ENCODE results near the gene ATP10A. TPM values are rescaled to one million over a fixed set of nuclear protein-coding genes. Genes with fewer than 3 reads are reported as not detected.
A peak's percentile ranks its signal among the peaks of the same experiment; 100 is the strongest.

ATP10A gene
- total RNA-seq, 6 experiments from 2014 or later, result 31.0 to 39.5 (median 33.9) TPM

DNA sequence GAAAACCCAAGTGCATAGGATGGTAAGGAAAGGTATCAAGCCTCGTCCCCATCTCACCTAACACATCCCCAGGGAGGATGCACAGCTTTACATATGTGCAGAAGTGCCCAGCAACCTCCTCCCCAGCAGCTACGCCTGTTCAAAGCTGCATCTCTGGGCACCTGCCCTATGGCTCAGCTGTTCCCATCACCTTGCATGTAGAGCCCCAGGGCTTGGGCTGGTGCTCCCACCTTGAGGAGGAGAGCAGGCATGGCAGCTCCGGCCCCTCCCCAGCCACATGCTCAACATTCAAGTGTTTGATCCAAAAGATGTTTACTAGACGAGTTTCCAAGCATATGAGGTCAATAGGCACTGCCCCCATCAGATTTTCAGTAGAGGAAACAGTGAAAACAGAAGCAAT is 173.5 kb downstream of the ATP10A start:
- H3K27ac Mint-ChIP-seq, result peak overlapping the region; percentile 49; the same call in 1 of the 2 replicates

GRCh38 chr15:25688166-25688565 is 175.0 kb downstream of the ATP10A start:
- Mint-ChIP-seq H3K27me3 (ENCODE audit: insufficient read depth) (no peaks in the 10 kb centered on the region; the same call in 1 of the 2 replicates), H3K36me3 (ENCODE audit: low read depth) (peaks cover 29% of the 10 kb centered on the region), H3K9me3 (no peaks in the 10 kb centered on the region; the same call in 1 of the 2 replicates), H3K27ac (no peak overlapping the region), H3K4me3 (no peak overlapping the region), H3K4me1 (ENCODE audit: low read depth) (peaks cover 56% of the 10 kb centered on the region)
- DNase-seq, result no peak
- TF ChIP-seq, protein P1, sequence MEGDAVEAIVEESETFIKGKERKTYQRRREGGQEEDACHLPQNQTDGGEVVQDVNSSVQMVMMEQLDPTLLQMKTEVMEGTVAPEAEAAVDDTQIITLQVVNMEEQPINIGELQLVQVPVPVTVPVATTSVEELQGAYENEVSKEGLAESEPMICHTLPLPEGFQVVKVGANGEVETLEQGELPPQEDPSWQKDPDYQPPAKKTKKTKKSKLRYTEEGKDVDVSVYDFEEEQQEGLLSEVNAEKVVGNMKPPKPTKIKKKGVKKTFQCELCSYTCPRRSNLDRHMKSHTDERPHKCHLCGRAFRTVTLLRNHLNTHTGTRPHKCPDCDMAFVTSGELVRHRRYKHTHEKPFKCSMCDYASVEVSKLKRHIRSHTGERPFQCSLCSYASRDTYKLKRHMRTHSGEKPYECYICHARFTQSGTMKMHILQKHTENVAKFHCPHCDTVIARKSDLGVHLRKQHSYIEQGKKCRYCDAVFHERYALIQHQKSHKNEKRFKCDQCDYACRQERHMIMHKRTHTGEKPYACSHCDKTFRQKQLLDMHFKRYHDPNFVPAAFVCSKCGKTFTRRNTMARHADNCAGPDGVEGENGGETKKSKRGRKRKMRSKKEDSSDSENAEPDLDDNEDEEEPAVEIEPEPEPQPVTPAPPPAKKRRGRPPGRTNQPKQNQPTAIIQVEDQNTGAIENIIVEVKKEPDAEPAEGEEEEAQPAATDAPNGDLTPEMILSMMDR (IDR thresholded peaks at IDR 0.05), result no peak

More for the DNA sequence above, 173.5 kb downstream of the ATP10A start:
- H3K4me1 Mint-ChIP-seq (ENCODE audit: low read depth), result peaks cover 46% of the 10 kb centered on the region
- DNase-seq, result no peak
- H3K4me3 Mint-ChIP-seq, result no peak overlapping the region
- H3K27me3 Mint-ChIP-seq (ENCODE audit: insufficient read depth), result no peaks in the 10 kb centered on the region; the same call in 1 of the 2 replicates
- no peaks in the 10 kb centered on the region for H3K9me3 Mint-ChIP-seq
- H3K36me3 Mint-ChIP-seq (ENCODE audit: low read depth), result peaks cover 21% of the 10 kb centered on the region
- TF ChIP-seq, protein P1 (IDR thresholded peaks at IDR 0.05), result no peak

- Mint-ChIP-seq H3K4me3 (no peak overlapping the region), H3K4me1 (ENCODE audit: low read depth) (peaks cover 58% of the 10 kb centered on the region), H3K27ac (no peak overlapping the region), H3K27me3 (ENCODE audit: insufficient read depth) (no peaks in the 10 kb centered on the region; the same call in 1 of the 2 replicates), H3K36me3 (ENCODE audit: low read depth) (peaks cover 33% of the 10 kb centered on the region), H3K9me3 (no peaks in the 10 kb centered on the region; the same call in 1 of the 2 replicates)
- TF ChIP-seq, protein P1 (IDR thresholded peaks at IDR 0.05), result no peak
- DNase-seq, result no peak
Measured at GRCh38 chr15:25687689-25688088, 175.4 kb downstream of the ATP10A start.

DNA sequence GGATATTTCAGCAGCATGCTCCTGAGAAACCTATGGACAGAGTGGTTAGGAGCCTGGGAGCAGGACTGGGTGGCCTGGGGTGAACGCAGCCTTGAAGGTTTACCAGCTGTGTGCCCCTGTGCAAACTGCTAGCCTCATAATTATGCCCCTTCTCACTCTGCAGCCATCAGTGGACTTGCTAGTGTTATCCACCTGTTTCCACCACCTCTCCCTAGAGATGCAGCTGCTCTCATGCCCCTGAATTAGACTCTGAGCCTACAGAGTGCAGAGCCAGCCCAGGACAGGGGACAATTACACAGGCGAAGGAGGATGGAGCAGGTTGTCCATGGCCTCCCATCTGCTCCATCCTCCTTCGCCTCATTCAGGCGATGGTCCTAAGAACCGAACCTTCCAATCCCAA is 175.9 kb downstream of the ATP10A start:
- Mint-ChIP-seq H3K36me3 (ENCODE audit: low read depth) (peaks cover 30% of the 10 kb centered on the region), H3K4me1 (ENCODE audit: low read depth) (peaks cover 54% of the 10 kb centered on the region)

GRCh38 chr15:25686780-25687179 is 176.3 kb downstream of the ATP10A start:
- Mint-ChIP-seq H3K4me3 (no peak overlapping the region), H3K36me3 (ENCODE audit: low read depth) (peaks cover 32% of the 10 kb centered on the region), H3K27ac (no peak overlapping the region), H3K27me3 (ENCODE audit: insufficient read depth) (no peaks in the 10 kb centered on the region; the same call in 1 of the 2 replicates), H3K4me1 (ENCODE audit: low read depth) (peaks cover 49% of the 10 kb centered on the region), H3K9me3 (no peaks in the 10 kb centered on the region; the same call in 1 of the 2 replicates)
- DNase-seq, result no peak
- TF ChIP-seq, protein P1 (IDR thresholded peaks at IDR 0.05), result no peak

More for the DNA sequence above, 175.9 kb downstream of the ATP10A start:
- TF ChIP-seq, protein P1 (IDR thresholded peaks at IDR 0.05), result no peak
- Mint-ChIP-seq H3K27ac (no peak overlapping the region), H3K4me3 (no peak overlapping the region), H3K27me3 (ENCODE audit: insufficient read depth) (no peaks in the 10 kb centered on the region; the same call in 1 of the 2 replicates), H3K9me3 (no peaks in the 10 kb centered on the region; the same call in 1 of the 2 replicates)
- DNase-seq, result no peak
